NT2/D1 (cell line): ENCODE measurements around the gene ZBTB40.

Experiments used
- SUZ12 ChIP-seq: IDR thresholded peaks from 2 replicates; pipeline ENCODE4 v1.6.1; 2011; ENCODE audit not compliant: insufficient read length, insufficient read depth; ENCODE audit errors: extremely low read depth
- YY1 ChIP-seq: IDR thresholded peaks from 2 replicates; pipeline ENCODE4 v1.6.1; 2011; ENCODE audit not compliant: insufficient read length, insufficient read depth
- ZNF274 ChIP-seq: IDR thresholded peaks from 2 replicates; pipeline ENCODE4 v1.6.1; 2011; ENCODE audit warnings: mild to moderate bottlenecking, low read depth, low read length

DNA sequence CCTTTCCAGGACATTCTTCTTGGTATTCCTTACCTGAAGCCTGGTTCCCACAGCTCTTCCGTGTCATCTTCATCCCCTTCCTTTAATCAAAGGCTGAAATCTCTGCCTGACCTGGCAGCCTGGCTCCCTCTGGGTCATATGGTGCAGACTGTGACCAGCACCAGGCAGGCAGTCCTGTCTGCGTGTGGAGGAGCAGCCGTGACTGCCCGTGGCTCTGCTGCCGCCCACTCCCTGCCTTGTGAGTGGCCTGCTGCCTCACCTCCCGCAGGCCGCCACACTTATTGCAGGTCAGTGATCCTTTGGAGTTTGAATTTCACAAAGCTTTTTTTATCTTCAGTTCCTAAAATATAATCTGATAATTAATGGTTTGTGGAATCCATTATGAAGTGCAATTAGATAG is 75.5 kb downstream of the ZBTB40 start:
- no peak for TF ChIP-seq YY1
- TF ChIP-seq SUZ12: no peak
- no peak for TF ChIP-seq ZNF274
